Right ventricle myocardium inferior (tissue), 1 donor: ENCODE results near the gene RUNX3. TPM values are rescaled to one million over a fixed set of nuclear protein-coding genes. Genes with fewer than 3 reads are reported as not detected.
A peak's percentile ranks its signal among the peaks of the same experiment; 100 is the strongest.
"Not testable (repeated sequence)": the region's sequence is repeated elsewhere in the genome, so short reads cannot be mapped to it uniquely, and the experiment has no call there.

Source experiments
- ATAC-seq: fragments of 200-7000 bp; cut with Tn5 transposase; one replicate; pipeline ENCODE4 v1.9.1; 2020; ENCODE audit warnings: mild to moderate bottlenecking, moderate library complexity
- DNase-seq: peaks from one replicate; pipeline ENCODE4 v3.0.0; 2021; ENCODE audit errors: missing footprints
- intact Hi-C: fragments of 100-400 bp; cut with DNase I; formaldehyde crosslinking; loops from one replicate; pipeline ENCODE4 v1.11.0; 2022
- long read RNA-seq: library from polyadenylated mRNA; unstranded; transcript quantifications from one replicate; pipeline ENCODE4 v2.0.0, GENCODE V29; 2021
- total RNA-seq: library from RNA; stranded (reverse); fragmentation: NEBNext Ultra II Directional; extraction: Animal tissue kit (Norgen Biotek cat#: 25700); gene quantifications from one replicate; pipeline ENCODE4 v1.2.1, GENCODE V29; 2021
- donor health status: DM: no; HTN: yes; CAD: no; lungs with severe emphysema.

The RUNX3 gene
- total RNA-seq = 1.8 TPM
- long read RNA-seq = 0 reads

GRCh38 chr1:24930260-24931145, at the start of gene RUNX3:
TSS of gene RUNX3 (minus strand) at chr1:24930276. CDS start at chr1:24929868, 408 bp downstream.
- intact Hi-C loops = loop anchor here (5.0 kb wide), 1 partner anchor 172 kb away; no protein-coding TSS in a partner anchor
- ATAC-seq = peak; percentile 49
- DNase-seq = peak; percentile 88

GRCh38 chr1:24979232-24979631, 49.2 kb upstream of the RUNX3 start:
- intact Hi-C loops, ATAC-seq, DNase-seq: not testable (repeated sequence)

DNA sequence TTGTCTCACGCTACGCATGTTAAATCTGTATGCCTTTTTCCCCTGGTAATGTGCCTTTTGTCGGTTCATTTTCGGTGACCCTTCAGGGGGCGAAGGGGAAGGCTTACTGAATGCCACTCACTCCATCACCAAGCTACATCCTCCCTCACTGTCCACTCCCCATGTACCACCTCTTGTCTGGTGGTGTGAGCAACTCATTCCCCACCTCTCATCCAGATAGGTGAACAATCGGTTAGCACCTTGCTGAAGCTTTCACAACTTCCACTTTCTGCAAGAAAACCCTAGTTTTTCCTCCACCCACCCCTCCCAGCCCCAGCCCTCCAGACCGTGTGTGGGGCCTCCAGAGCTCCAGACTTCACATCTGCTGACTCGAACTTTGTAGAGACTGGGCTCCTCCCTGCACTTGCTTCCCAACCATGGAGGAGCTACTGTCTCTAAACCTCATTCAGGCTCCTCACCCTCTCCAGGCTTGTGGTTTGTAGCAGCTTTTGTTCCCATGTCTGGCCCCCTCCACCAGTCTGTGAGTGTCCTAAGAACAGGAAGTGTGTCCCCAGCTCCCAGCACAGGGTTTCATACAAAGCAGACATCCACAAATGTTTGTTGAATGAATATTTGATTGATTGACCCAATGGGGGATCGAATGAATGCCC, 48.4 kb upstream of the RUNX3 start:
- DNase-seq (no peak), ATAC-seq (no peak)
- intact Hi-C loops = no loop called here

DNA sequence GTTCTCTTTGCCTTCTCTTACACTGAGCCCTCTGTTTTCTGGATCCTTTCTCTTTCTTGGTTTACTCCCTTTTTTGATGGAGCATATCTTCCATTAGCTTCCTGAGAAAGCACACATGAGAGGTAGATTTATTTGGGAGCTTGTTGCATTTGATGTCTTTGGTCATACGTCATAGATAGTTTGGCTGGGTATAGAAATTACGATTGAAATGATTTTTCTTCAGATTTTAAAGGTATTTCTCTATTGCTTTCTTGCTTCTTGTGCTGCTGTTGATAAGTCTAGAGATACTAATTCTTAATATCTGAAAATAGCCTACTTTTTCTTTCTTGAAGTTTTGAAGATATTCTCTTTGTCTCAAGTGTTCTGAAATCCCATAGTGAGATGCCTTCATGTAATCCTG, 45.3 kb upstream of the RUNX3 start:
- DNase-seq = no peak
- intact Hi-C loops = no loop called here
- ATAC-seq = no peak

- intact Hi-C loops = no loop called here
- ATAC-seq = no peak
- DNase-seq = no peak
These were observed 43.2 kb upstream of the RUNX3 start for GRCh38 chr1:24973315-24973714.

- no peak for DNase-seq
- no peak for ATAC-seq
- intact Hi-C loops = no loop called here
These were observed 42.8 kb upstream of the RUNX3 start for GRCh38 chr1:24972915-24973242.

GRCh38 chr1:24972221-24972914, 42.3 kb upstream of the RUNX3 start:
- DNase-seq (no peak), ATAC-seq (no peak)
- intact Hi-C loops = no loop called here

- ATAC-seq = no peak
- intact Hi-C loops = no loop called here
- DNase-seq = no peak
These were observed 41.1 kb upstream of the RUNX3 start for GRCh38 chr1:24970926-24971875.

GRCh38 chr1:24970399-24970753, 40.3 kb upstream of the RUNX3 start:
- no peak for DNase-seq
- no peak for ATAC-seq

DNA sequence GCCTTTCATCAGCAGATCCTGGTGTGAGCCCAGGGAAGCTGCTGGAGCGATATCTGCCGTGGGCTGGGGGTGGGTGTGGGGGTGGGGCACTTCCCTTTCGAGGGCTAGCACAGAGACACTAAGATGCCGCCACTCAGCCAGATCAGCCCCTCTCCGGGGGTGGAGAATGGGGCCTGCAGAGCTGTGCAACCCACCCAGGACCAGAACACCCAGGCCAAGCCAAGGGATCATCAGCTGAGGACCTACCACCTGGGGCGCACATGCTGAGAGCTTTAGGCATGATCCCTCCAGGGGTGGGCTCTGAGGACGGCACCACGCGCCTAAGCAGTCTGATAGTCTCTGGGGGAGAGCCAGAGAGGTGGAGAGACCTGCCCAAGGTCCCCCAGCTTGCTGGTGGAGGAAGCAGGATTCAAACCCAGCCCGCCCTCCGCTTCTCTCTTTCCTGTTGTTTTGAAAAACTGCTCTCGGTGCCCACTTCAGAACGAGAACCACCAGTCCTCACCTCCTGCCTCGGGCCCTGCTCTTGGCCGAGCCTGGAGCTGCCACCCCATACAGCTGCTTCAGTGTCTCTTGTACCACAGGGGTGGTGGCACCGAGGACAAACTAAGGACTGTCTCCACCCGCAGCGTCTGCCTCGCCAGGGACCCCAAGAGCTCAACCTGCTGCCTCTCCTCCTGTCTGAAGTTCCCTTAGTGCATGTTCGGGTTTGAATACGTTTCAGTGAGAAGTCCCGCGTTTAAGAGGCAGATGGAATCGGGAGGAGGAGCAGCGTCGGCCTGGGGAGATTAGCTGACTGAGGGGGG, 39.7 kb upstream of the RUNX3 start:
- no peak for DNase-seq
- ATAC-seq = no peak
- intact Hi-C loops = no loop called here

More at GRCh38 chr1:24970399-24970753, 40.3 kb upstream of the RUNX3 start:
- intact Hi-C loops = no loop called here

GRCh38 chr1:24968941-24969585, 39.0 kb upstream of the RUNX3 start:
- ATAC-seq (no peak), DNase-seq (no peak)
- intact Hi-C loops = no loop called here

DNA sequence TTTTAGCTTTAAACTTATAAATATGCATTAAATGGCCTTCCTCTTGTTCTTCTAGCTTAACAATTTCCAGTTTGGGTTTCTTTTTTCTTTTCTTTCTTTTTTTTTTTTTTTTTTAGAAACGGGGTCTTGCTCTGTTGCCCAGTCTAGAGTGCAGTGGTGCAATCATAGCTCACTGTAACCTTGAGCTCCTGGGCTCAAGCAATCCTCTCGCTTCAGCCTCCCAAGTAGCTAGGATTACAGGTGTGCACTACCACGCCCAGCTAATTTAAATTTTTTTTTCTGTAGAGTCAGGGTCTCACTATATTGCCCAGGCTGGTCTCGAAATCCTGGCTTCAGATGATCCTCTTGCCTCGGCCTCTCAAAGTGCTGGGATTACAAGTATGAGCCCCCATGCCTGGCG, 37.9 kb upstream of the RUNX3 start:
- ATAC-seq (no peak), DNase-seq (no peak)
- intact Hi-C loops = no loop called here

DNA sequence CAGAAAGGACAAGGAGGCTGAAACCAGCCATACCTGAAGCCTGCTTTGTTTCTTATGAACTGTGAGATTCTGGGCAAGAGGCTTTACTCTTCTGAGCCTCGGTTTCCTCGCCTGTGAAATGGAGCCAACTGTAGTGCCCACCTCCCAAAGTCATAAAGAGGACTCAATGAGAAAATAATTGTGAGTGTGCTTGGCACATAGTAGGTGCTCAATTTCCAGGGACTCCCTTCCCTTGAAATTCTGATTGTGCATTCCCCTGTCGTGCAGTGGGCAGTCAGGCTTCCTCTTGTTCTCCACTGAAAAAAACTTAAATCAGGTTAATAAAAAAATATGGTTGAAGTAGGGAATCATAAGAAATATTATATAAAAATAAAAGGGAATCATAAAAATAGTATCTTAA, 37.5 kb upstream of the RUNX3 start:
- no peak for DNase-seq
- intact Hi-C loops = no loop called here

DNA sequence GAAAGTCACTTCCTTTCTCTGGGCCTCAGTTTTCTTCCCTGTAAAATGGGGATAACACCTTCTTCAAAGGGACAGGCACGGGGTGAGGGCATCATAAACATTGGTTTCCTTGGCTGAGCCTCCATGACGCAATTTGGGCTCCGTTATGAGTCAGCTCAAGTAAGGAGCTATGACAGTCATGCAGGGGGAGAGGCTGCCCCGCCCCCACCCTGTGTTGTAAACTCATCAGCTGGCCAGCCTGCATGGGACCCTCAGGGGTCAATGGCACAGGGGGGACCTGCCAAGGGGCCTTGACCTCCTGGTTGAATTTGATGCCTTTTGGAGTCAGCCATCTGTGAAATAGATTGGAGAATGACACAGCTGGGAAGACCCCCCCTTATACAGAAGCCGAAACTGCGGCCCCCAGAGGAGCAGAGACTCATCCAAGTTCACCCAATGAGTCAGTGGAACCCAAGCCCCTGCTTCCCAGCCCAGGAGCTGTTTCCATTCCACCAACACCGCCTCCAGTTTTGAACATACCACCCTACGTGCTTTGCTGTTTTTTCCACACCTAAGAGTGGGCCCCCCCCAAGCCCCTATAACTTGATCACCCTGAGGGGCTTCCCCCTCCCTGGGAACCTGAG, 36.8 kb upstream of the RUNX3 start:
- DNase-seq = no peak
- intact Hi-C loops = no loop called here
- no peak for ATAC-seq

More for the DNA sequence above, 37.5 kb upstream of the RUNX3 start:
- ATAC-seq = no peak

GRCh38 chr1:24966121-24966723, 36.1 kb upstream of the RUNX3 start:
- intact Hi-C loops = no loop called here

GRCh38 chr1:24965571-24965930, 35.5 kb upstream of the RUNX3 start:
- DNase-seq = no peak
- intact Hi-C loops = no loop called here
- ATAC-seq = no peak

More at GRCh38 chr1:24966121-24966723, 36.1 kb upstream of the RUNX3 start:
- no peak for DNase-seq
- ATAC-seq = no peak
